Liver (tissue), 3 donors: ENCODE measurements around the gene XRCC5.

ENCODE experiments used
- EGR1 ChIP-seq, 2 donors: IDR thresholded peaks; 2 replicates each; pipeline ENCODE4 v1.6.1; 2016 to 2018; ENCODE audit warnings: antibody characterized with exemption in 2 of 2, low read depth in 2 of 2
- FOXA1 ChIP-seq: IDR thresholded peaks from 2 replicates; pipeline ENCODE4 v1.6.1; 2016; ENCODE audit warnings: antibody characterized with exemption
- GABPA ChIP-seq, 2 donors: IDR thresholded peaks in 1 of 2; conservative IDR thresholded peaks in 1 of 2; 2 replicates each; pipeline ENCODE4 v1.6.1; 2016; ENCODE audit warnings: antibody characterized with exemption in 2 of 2, mild to moderate bottlenecking in 1 of 2, moderate library complexity in 1 of 2
- HNF4A ChIP-seq, 2 donors: conservative IDR thresholded peaks; 2 replicates each; pipeline ENCODE4 v1.6.1; 2016; ENCODE audit warnings: antibody characterized with exemption in 2 of 2, mild to moderate bottlenecking in 2 of 2
- JUND ChIP-seq, 2 donors: IDR thresholded peaks; 2 replicates each; pipeline ENCODE4 v1.6.1; 2016; ENCODE audit warnings: antibody characterized with exemption in 2 of 2
- RAD21 ChIP-seq, 2 donors: IDR thresholded peaks; 2 replicates each; pipeline ENCODE4 v1.6.1; 2016; ENCODE audit warnings: antibody characterized with exemption in 2 of 2, mild to moderate bottlenecking in 2 of 2
- TF ChIP-seq, protein P1 (sequence below): IDR thresholded peaks from 2 replicates; pipeline ENCODE4 v1.6.1; 2016; ENCODE audit warnings: antibody characterized with exemption, mild to moderate bottlenecking
- TF ChIP-seq, protein P2 (sequence below): fragments of 150-350 bp; IDR thresholded peaks from 2 replicates; pipeline ENCODE4 v1.5.1; 2017; ENCODE audit warnings: improper control_type of control experiment, low read depth, low read length; ENCODE audit not compliant: missing input control
- TF ChIP-seq, protein P3 (sequence below): IDR thresholded peaks from 2 replicates; pipeline ENCODE4 v1.6.1; 2016; ENCODE audit warnings: antibody characterized with exemption
- donor health status: healthy.
- donor health status: healthy.

DNA sequence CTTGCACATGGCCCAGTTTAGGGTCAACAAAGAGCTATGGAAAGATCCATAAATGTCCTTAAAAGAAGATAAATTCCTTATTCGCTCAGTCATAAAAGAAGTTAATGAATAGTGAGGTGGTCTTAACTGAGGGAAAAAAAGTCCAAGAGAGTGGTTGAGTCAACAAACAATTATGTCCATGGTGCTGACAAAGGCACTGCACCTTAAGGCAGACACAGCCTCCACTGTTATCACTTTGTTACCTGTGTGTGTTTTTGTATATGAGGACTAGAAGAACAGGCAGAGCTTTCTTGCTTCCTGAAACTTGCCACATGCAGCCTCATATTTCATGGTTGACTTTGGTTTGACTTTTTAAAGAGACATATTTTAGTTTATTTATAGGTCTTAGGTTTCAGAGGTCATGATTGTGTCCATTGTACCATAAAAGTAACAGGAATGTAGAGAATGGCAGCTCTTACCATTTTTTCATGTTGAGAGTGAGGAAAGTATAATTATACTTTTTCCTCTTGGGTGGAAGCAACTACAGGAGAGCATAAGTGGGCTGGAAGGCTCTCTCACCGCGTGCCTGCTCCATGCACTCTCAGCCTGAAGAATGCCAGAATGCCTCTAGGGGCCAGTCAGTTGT is 93.6 kb downstream of the XRCC5 start:
- TF ChIP-seq, protein P1, sequence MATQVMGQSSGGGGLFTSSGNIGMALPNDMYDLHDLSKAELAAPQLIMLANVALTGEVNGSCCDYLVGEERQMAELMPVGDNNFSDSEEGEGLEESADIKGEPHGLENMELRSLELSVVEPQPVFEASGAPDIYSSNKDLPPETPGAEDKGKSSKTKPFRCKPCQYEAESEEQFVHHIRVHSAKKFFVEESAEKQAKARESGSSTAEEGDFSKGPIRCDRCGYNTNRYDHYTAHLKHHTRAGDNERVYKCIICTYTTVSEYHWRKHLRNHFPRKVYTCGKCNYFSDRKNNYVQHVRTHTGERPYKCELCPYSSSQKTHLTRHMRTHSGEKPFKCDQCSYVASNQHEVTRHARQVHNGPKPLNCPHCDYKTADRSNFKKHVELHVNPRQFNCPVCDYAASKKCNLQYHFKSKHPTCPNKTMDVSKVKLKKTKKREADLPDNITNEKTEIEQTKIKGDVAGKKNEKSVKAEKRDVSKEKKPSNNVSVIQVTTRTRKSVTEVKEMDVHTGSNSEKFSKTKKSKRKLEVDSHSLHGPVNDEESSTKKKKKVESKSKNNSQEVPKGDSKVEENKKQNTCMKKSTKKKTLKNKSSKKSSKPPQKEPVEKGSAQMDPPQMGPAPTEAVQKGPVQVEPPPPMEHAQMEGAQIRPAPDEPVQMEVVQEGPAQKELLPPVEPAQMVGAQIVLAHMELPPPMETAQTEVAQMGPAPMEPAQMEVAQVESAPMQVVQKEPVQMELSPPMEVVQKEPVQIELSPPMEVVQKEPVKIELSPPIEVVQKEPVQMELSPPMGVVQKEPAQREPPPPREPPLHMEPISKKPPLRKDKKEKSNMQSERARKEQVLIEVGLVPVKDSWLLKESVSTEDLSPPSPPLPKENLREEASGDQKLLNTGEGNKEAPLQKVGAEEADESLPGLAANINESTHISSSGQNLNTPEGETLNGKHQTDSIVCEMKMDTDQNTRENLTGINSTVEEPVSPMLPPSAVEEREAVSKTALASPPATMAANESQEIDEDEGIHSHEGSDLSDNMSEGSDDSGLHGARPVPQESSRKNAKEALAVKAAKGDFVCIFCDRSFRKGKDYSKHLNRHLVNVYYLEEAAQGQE, result no peak
- TF ChIP-seq, protein P2, sequence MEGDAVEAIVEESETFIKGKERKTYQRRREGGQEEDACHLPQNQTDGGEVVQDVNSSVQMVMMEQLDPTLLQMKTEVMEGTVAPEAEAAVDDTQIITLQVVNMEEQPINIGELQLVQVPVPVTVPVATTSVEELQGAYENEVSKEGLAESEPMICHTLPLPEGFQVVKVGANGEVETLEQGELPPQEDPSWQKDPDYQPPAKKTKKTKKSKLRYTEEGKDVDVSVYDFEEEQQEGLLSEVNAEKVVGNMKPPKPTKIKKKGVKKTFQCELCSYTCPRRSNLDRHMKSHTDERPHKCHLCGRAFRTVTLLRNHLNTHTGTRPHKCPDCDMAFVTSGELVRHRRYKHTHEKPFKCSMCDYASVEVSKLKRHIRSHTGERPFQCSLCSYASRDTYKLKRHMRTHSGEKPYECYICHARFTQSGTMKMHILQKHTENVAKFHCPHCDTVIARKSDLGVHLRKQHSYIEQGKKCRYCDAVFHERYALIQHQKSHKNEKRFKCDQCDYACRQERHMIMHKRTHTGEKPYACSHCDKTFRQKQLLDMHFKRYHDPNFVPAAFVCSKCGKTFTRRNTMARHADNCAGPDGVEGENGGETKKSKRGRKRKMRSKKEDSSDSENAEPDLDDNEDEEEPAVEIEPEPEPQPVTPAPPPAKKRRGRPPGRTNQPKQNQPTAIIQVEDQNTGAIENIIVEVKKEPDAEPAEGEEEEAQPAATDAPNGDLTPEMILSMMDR, result no peak
- TF ChIP-seq FOXA1 (no peak), GABPA (IDR thresholded peaks at IDR 0.05 in 1 of 2, conservative IDR thresholded peaks at IDR 0.05 in 1 of 2) (no peak), RAD21 (IDR thresholded peaks at IDR 0.05) (no peak), HNF4A (conservative IDR thresholded peaks at IDR 0.05) (no peak), EGR1 (IDR thresholded peaks at IDR 0.05; ENCODE audit: low read depth in 2 of 2) (no peak), JUND (IDR thresholded peaks at IDR 0.05) (no peak)
- TF ChIP-seq, protein P3, sequence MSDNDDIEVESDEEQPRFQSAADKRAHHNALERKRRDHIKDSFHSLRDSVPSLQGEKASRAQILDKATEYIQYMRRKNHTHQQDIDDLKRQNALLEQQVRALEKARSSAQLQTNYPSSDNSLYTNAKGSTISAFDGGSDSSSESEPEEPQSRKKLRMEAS, result no peak
